ENCODE results near the gene WDTC1. TPM values are rescaled to one million over a fixed set of nuclear protein-coding genes. Genes with fewer than 3 reads are reported as not detected.

Gene WDTC1
- total and polyA plus RNA-seq, 9 of the 15 experiments (the other 6 are each of a cell fraction or from before 2014, with no cell fraction given) = 0.18 to 32.3 (median 8.8) TPM

DNA sequence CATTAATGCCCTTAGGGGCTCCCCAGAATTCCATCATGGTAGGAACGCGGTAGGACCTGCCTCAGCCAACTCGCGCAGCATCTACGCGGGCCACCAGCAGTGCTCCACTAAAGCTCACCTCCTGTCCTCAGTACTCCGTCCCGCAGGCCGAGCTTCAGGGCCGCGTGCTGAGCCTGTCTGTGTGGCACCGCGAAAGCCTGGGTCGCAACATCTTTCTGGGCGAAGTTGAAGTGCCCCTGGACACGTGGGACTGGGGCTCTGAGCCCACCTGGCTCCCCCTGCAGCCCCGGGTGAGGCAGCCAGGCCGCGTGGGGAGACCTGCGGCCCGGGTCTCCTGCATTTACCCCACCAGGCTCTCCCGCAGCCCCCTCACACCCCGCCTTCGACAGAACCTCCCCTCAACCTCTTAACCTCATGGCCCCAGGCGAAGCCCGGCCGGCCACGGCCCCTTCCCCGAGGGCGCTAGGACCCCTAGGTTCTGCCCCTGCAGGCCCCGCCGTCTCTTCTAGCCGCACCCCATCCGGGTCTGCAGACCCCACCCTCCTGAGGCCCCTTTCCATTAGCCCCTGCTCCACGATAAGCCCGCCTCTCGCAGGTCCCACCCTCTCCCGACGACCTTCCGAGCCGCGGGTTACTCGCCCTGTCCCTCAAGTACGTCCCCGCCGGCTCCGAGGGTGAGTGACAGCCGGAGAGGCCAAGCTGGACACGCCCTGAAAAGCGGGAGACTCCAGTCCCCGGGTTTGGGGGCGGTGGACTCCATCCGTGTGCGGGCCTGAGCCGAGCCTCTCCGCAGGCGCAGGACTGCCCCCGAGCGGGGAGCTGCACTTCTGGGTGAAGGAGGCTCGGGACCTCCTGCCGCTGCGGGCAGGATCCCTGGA is 116.5 kb downstream of the WDTC1 start (continued):
- peak; percentile 68 for TF ChIP-seq ZFX (CRISPR knock-in tag; IDR thresholded peaks at IDR 0.05)
- peak; percentile 72 for TF ChIP-seq CXXC5 (CRISPR knock-in tag; IDR thresholded peaks at IDR 0.05)
- TF ChIP-seq MAZ (CRISPR knock-in tag; conservative IDR thresholded peaks at IDR 0.05 in 1 of 2, IDR thresholded peaks at IDR 0.05 in 1 of 2) = peak in 1 of 2 experiments; percentile 62; a peak in 2 of 4 replicates
- no peak for TF ChIP-seq ZNF589 (CRISPR knock-in tag; IDR thresholded peaks at IDR 0.05; ENCODE audit: low read depth)
- TF ChIP-seq, protein P1, sequence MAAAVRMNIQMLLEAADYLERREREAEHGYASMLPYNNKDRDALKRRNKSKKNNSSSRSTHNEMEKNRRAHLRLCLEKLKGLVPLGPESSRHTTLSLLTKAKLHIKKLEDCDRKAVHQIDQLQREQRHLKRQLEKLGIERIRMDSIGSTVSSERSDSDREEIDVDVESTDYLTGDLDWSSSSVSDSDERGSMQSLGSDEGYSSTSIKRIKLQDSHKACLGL (CRISPR knock-in tag; IDR thresholded peaks at IDR 0.05; ENCODE audit: borderline replicate concordance, poor library complexity, severe bottlenecking) = no peak
- no peak; the same call in 1 of the 2 replicates for TF ChIP-seq NR2C2 (CRISPR knock-in tag; IDR thresholded peaks at IDR 0.05)
- TF ChIP-seq NR2C2 (tag; IDR thresholded peaks at IDR 0.05) = no peak
- no peak for TF ChIP-seq ZNF431 (CRISPR knock-in tag; IDR thresholded peaks at IDR 0.05)
- TF ChIP-seq RFX7 (CRISPR knock-in tag; IDR thresholded peaks at IDR 0.05) = no peak
- TF ChIP-seq COPS2 (conservative IDR thresholded peaks at IDR 0.05) = no peak
- TF ChIP-seq ZNF551 (CRISPR knock-in tag; IDR thresholded peaks at IDR 0.05) = no peak
- no peak for TF ChIP-seq BMI1 (IDR thresholded peaks at IDR 0.05; ENCODE audit: low read length)
- no peak for TF ChIP-seq ZNF766 (CRISPR knock-in tag; conservative IDR thresholded peaks at IDR 0.05)
- no peak for TF ChIP-seq PATZ1 (CRISPR knock-in tag; IDR thresholded peaks at IDR 0.05; ENCODE audit: borderline replicate concordance)
- TF ChIP-seq MCM3 (IDR thresholded peaks at IDR 0.05) = no peak
- TF ChIP-seq, protein P2, sequence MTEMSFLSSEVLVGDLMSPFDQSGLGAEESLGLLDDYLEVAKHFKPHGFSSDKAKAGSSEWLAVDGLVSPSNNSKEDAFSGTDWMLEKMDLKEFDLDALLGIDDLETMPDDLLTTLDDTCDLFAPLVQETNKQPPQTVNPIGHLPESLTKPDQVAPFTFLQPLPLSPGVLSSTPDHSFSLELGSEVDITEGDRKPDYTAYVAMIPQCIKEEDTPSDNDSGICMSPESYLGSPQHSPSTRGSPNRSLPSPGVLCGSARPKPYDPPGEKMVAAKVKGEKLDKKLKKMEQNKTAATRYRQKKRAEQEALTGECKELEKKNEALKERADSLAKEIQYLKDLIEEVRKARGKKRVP (CRISPR knock-in tag; IDR thresholded peaks at IDR 0.05) = no peak
- TF ChIP-seq PRPF4 (IDR thresholded peaks at IDR 0.05; ENCODE audit: insufficient read depth, low read depth, low read length, poor library complexity, severe bottlenecking) = no peak
- no peak for TF ChIP-seq EHMT2 (IDR thresholded peaks at IDR 0.05)
- TF ChIP-seq, protein P3, sequence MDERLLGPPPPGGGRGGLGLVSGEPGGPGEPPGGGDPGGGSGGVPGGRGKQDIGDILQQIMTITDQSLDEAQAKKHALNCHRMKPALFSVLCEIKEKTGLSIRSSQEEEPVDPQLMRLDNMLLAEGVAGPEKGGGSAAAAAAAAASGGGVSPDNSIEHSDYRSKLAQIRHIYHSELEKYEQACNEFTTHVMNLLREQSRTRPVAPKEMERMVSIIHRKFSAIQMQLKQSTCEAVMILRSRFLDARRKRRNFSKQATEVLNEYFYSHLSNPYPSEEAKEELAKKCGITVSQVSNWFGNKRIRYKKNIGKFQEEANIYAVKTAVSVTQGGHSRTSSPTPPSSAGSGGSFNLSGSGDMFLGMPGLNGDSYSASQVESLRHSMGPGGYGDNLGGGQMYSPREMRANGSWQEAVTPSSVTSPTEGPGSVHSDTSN (CRISPR knock-in tag; IDR thresholded peaks at IDR 0.05; ENCODE audit: low read depth) = peak; percentile 93
- TF ChIP-seq, protein P3 (tag; conservative IDR thresholded peaks at IDR 0.05; ENCODE audit: low read depth) = peak; percentile 95
- TF ChIP-seq NUFIP1 (IDR thresholded peaks at IDR 0.05; ENCODE audit: partially characterized antibody) = no peak
- no peak for TF ChIP-seq ZNF696 (CRISPR knock-in tag; conservative IDR thresholded peaks at IDR 0.05)
- no peak; the same call in 1 of the 2 replicates for TF ChIP-seq KLF1 (tag; IDR thresholded peaks at IDR 0.05)

All from K562 (cell line).